T-helper 17 cell (primary cell): ENCODE measurements around the gene PCCA. TPM values are rescaled to one million over a fixed set of nuclear protein-coding genes. Genes with fewer than 3 reads are reported as not detected.
A peak's percentile ranks its signal among the peaks of the same experiment; 100 is the strongest.

Experiments
- ATAC-seq: fragments of 150-1000 bp; cut with Tn5 transposase; 2 replicates; pipeline ENCODE4 v1.10.0; 2021; ENCODE audit warnings: mild to moderate bottlenecking, moderate library complexity
- DNase-seq, 3 donors: peaks; one replicate each; pipeline versions ENCODE4 v3.0.0 to v3.0.0-alpha.2; 2020 to 2021
- H3K9me3 ChIP-seq: one replicate; pipeline ENCODE4 v1.7.0; 2013; ENCODE audit warnings: low read length, mild to moderate bottlenecking; ENCODE audit not compliant: control insufficient read depth, poor library complexity, severe bottlenecking
- H3K27ac Mint-ChIP-seq: one replicate; pipeline ENCODE4 v1.8.0; 2022; ENCODE audit warnings: mild to moderate bottlenecking, moderate library complexity, mixed read lengths
- H3K27me3 Mint-ChIP-seq: one replicate; pipeline ENCODE4 v1.8.0; 2022; ENCODE audit warnings: mixed read lengths
- H3K36me3 Mint-ChIP-seq: one replicate; pipeline ENCODE4 v1.8.0; 2022; ENCODE audit warnings: low read depth, mixed read lengths
- H3K4me1 Mint-ChIP-seq: one replicate; pipeline ENCODE4 v1.8.0; 2022; ENCODE audit warnings: mild to moderate bottlenecking, mixed read lengths
- H3K4me3 Mint-ChIP-seq: one replicate; pipeline ENCODE4 v1.8.0; 2022; ENCODE audit warnings: mild to moderate bottlenecking, moderate library complexity, mixed read lengths
- total RNA-seq, 4 donors: library from RNA in 2 of 4; stranded (reverse) in 2 of 4; gene quantifications; one replicate each; pipeline ENCODE4 v1.2.3 and lab custom pipeline; 2022 to 2026

The PCCA gene
- total RNA-seq, 2 donors from 2014 or later: 9.9 to 10.7 TPM

DNA sequence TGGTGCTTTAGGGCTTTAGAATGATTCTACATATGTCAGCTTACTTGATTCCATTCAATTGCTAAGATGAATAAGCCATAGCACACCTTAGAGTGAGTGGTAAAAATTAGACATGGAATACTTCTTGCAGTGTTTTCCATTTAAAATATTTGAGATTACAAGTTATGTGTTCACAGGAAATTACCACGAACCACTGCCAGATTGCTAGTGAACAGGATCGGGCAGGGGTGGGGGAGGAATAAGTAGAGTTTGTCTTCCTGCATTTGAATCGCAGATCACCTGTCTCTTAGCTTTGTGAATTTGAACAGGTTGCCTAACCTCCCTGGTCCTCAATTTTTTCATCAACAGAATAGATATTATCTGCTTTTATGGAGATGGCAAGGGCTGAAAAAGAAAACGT is 375.1 kb downstream of the PCCA start:
- H3K36me3 Mint-ChIP-seq: no peaks in the 10 kb centered on the region
- ATAC-seq: no peak

DNA sequence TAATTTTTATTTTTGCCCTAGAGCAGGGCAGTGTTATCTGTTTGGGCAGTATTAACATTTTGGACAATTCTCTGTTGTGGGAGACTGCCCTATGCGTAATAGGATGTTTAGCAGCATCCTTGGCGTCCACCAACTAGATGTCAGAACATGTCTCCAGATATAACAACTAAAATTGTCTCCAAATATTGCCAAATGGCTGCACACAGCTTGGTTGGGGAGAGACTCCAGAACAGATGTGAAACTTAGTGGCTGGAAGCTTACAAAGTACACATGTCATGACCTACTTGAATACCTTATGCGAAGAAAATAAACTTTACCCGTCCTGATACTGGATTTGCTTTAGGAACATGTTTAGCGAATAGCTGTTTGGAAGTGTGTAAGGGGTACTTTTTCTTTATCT is 376.7 kb downstream of the PCCA start:
- H3K9me3 ChIP-seq: no peaks in the 10 kb centered on the region
- Mint-ChIP-seq H3K27ac (no peak overlapping the region), H3K36me3 (no peaks in the 10 kb centered on the region), H3K27me3 (no peaks in the 10 kb centered on the region), H3K4me1 (peaks cover 6% of the 10 kb centered on the region), H3K4me3 (no peak overlapping the region)
- DNase-seq (no peak), ATAC-seq (no peak)

More for the DNA sequence above, 375.1 kb downstream of the PCCA start:
- H3K27me3 Mint-ChIP-seq: no peaks in the 10 kb centered on the region
- DNase-seq: no peak
- peaks cover 2% of the 10 kb centered on the region for H3K4me1 Mint-ChIP-seq
- no peak overlapping the region for H3K4me3 Mint-ChIP-seq
- no peaks in the 10 kb centered on the region for H3K9me3 ChIP-seq
- no peak overlapping the region for H3K27ac Mint-ChIP-seq

GRCh38 chr13:100470866-100471505 is 382.1 kb downstream of the PCCA start:
- no peak overlapping the region for H3K4me3 Mint-ChIP-seq
- peak overlapping the region; percentile 10 for H3K27ac Mint-ChIP-seq
- DNase-seq: no peak

GRCh38 chr13:100473087-100473486 is 384.2 kb downstream of the PCCA start:
- no peaks in the 10 kb centered on the region for H3K9me3 ChIP-seq
- no peaks in the 10 kb centered on the region for H3K27me3 Mint-ChIP-seq
- DNase-seq: no peak
- no peak overlapping the region for H3K27ac Mint-ChIP-seq
- H3K4me1 Mint-ChIP-seq: peaks cover 16% of the 10 kb centered on the region
- ATAC-seq: no peak
- H3K36me3 Mint-ChIP-seq: no peaks in the 10 kb centered on the region
- no peak overlapping the region for H3K4me3 Mint-ChIP-seq

More at GRCh38 chr13:100470866-100471505, 382.1 kb downstream of the PCCA start:
- Mint-ChIP-seq H3K4me1 (peaks cover 16% of the 10 kb centered on the region), H3K36me3 (no peaks in the 10 kb centered on the region), H3K27me3 (no peaks in the 10 kb centered on the region)
- no peaks in the 10 kb centered on the region for H3K9me3 ChIP-seq
- ATAC-seq: peak; percentile 20

DNA sequence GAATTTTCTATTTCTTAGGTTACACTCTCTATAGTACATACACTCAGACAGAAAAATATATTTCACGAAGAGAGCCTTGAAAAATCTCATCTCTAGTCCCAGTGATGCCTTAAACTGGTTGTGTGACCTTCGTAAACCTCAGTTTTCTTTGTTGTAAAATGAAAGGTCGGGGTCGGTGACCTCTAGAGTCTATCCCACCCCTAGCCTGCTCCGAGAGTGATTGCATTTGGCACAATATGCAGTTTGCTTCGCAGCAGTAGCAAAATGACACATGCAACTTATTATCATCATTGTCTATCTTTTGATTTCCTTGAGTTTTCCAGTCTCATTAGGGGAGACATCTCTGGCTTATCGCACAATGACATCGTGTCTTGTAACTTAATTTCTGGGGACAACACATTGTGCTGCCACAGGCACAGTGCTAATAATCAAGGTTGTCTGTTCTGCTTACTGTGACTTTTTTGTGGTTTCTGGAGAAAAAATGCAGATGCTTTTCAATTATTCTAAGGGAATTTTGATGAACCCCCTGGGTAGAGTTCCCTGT is 384.7 kb downstream of the PCCA start:
- no peak overlapping the region for H3K4me3 Mint-ChIP-seq
- no peaks in the 10 kb centered on the region for H3K27me3 Mint-ChIP-seq
- DNase-seq (no peak), ATAC-seq (no peak)
- no peaks in the 10 kb centered on the region for H3K36me3 Mint-ChIP-seq
- H3K9me3 ChIP-seq: no peaks in the 10 kb centered on the region
- H3K27ac Mint-ChIP-seq: no peak overlapping the region
- peaks cover 16% of the 10 kb centered on the region for H3K4me1 Mint-ChIP-seq

GRCh38 chr13:100476963-100477362 is 388.1 kb downstream of the PCCA start:
- H3K27me3 Mint-ChIP-seq: no peaks in the 10 kb centered on the region
- DNase-seq (no peak), ATAC-seq (no peak)
- H3K27ac Mint-ChIP-seq: no peak overlapping the region
- H3K4me1 Mint-ChIP-seq: peaks cover 3% of the 10 kb centered on the region
- H3K36me3 Mint-ChIP-seq: no peaks in the 10 kb centered on the region
- no peaks in the 10 kb centered on the region for H3K9me3 ChIP-seq
- no peak overlapping the region for H3K4me3 Mint-ChIP-seq

GRCh38 chr13:100478107-100478809 is 389.4 kb downstream of the PCCA start:
- H3K4me1 Mint-ChIP-seq: no peaks in the 10 kb centered on the region
- H3K27me3 Mint-ChIP-seq: no peaks in the 10 kb centered on the region
- no peak for DNase-seq
- ATAC-seq: no peak
- H3K27ac Mint-ChIP-seq: no peak overlapping the region
- H3K9me3 ChIP-seq: no peaks in the 10 kb centered on the region
- H3K36me3 Mint-ChIP-seq: no peaks in the 10 kb centered on the region
- H3K4me3 Mint-ChIP-seq: no peak overlapping the region

GRCh38 chr13:100480676-100481075 is 391.8 kb downstream of the PCCA start:
- no peaks in the 10 kb centered on the region for H3K27me3 Mint-ChIP-seq
- H3K36me3 Mint-ChIP-seq: no peaks in the 10 kb centered on the region
- ATAC-seq (no peak), DNase-seq (no peak)
- no peak overlapping the region for H3K27ac Mint-ChIP-seq
- peaks cover 6% of the 10 kb centered on the region for H3K4me1 Mint-ChIP-seq
- no peak overlapping the region for H3K4me3 Mint-ChIP-seq
- no peaks in the 10 kb centered on the region for H3K9me3 ChIP-seq

- H3K9me3 ChIP-seq: no peaks in the 10 kb centered on the region
Measured at GRCh38 chr13:100483139-100483538, 394.2 kb downstream of the PCCA start.

GRCh38 chr13:100483841-100484381 is 395.0 kb downstream of the PCCA start:
- DNase-seq: no peak
- no peaks in the 10 kb centered on the region for H3K9me3 ChIP-seq
- Mint-ChIP-seq H3K4me3 (no peak overlapping the region), H3K27ac (no peak overlapping the region), H3K4me1 (peaks cover 7% of the 10 kb centered on the region), H3K27me3 (no peaks in the 10 kb centered on the region), H3K36me3 (no peaks in the 10 kb centered on the region)
- no peak for ATAC-seq

More at GRCh38 chr13:100483139-100483538, 394.2 kb downstream of the PCCA start:
- H3K27ac Mint-ChIP-seq: no peak overlapping the region
- H3K36me3 Mint-ChIP-seq: no peaks in the 10 kb centered on the region
- peaks cover 7% of the 10 kb centered on the region for H3K4me1 Mint-ChIP-seq
- ATAC-seq (no peak), DNase-seq (no peak)
- H3K4me3 Mint-ChIP-seq: no peak overlapping the region
- no peaks in the 10 kb centered on the region for H3K27me3 Mint-ChIP-seq

- no peaks in the 10 kb centered on the region for H3K36me3 Mint-ChIP-seq
- no peaks in the 10 kb centered on the region for H3K27me3 Mint-ChIP-seq
- H3K4me1 Mint-ChIP-seq: peaks cover 7% of the 10 kb centered on the region
- no peak overlapping the region for H3K4me3 Mint-ChIP-seq
- no peak for ATAC-seq
- no peak for DNase-seq
- no peaks in the 10 kb centered on the region for H3K9me3 ChIP-seq
- no peak overlapping the region for H3K27ac Mint-ChIP-seq
Measured at GRCh38 chr13:100484702-100485101, 395.8 kb downstream of the PCCA start.

GRCh38 chr13:100485265-100485664 is 396.4 kb downstream of the PCCA start:
- no peaks in the 10 kb centered on the region for H3K27me3 Mint-ChIP-seq
- no peaks in the 10 kb centered on the region for H3K9me3 ChIP-seq
- H3K4me1 Mint-ChIP-seq: peaks cover 7% of the 10 kb centered on the region
- no peak overlapping the region for H3K27ac Mint-ChIP-seq
- ATAC-seq: no peak
- no peak overlapping the region for H3K4me3 Mint-ChIP-seq
- no peak for DNase-seq
- H3K36me3 Mint-ChIP-seq: no peaks in the 10 kb centered on the region

- DNase-seq: no peak
- Mint-ChIP-seq H3K27me3 (no peaks in the 10 kb centered on the region), H3K36me3 (no peaks in the 10 kb centered on the region), H3K27ac (no peak overlapping the region), H3K4me1 (peaks cover under 1% of the 10 kb centered on the region), H3K4me3 (no peak overlapping the region)
- no peaks in the 10 kb centered on the region for H3K9me3 ChIP-seq
- no peak for ATAC-seq
Measured at GRCh38 chr13:100490692-100491091, 401.8 kb downstream of the PCCA start.
